GM12878 (cell line): Measurements from ENCODE around the gene TRPT1. TPM values are rescaled to one million over a fixed set of nuclear protein-coding genes. Genes with fewer than 3 reads are reported as not detected.

Experiments
- BCL11A ChIP-seq: IDR thresholded peaks from 2 replicates; pipeline ENCODE4 v1.6.1; 2011; ENCODE audit warnings: low read depth, low read length
- IRF5 ChIP-seq: fragments of 450-650 bp; IDR thresholded peaks from 2 replicates; pipeline ENCODE4 v1.6.1; 2017; ENCODE audit warnings: borderline replicate concordance
- PKNOX1 ChIP-seq: fragments of 450-650 bp; IDR thresholded peaks from 2 replicates; pipeline ENCODE4 v1.6.1; 2016; ENCODE audit warnings: mild to moderate bottlenecking
- POLR2AphosphoS2 ChIP-seq: IDR thresholded peaks from 2 replicates; pipeline ENCODE4 v1.6.1; 2011; ENCODE audit warnings: low read depth, mild to moderate bottlenecking, low read length, improper control_type of control experiment, moderate library complexity
- SMARCA5 ChIP-seq: fragments of 450-650 bp; IDR thresholded peaks from 2 replicates; pipeline ENCODE4 v1.6.1; 2017; ENCODE audit warnings: mild to moderate bottlenecking
- TCF7 ChIP-seq: IDR thresholded peaks from 2 replicates; pipeline ENCODE4 v1.6.1; 2014; ENCODE audit warnings: antibody characterized with exemption, borderline replicate concordance
- polyA plus RNA-seq, 11 experiments: library from polyadenylated mRNA; depleted of rRNA in 4 of 11; unstranded in 6 of 11; stranded (reverse) in 5 of 11; fragments of >200 nt; fragmentation: Nextera tagmentation in 4 of 11; fragmentation: Illumina TruSeq in 1 of 11; extraction: Ambion mirVana in 4 of 11; extraction: Trizol in 1 of 11; gene quantifications; 1 replicate in 1 of 11; 2 replicates in 10 of 11; pipeline versions ENCODE4 v1.2.1 to v1.2.3, GENCODE V29; 2011 to 2016; ENCODE audit warnings: inconsistent platforms in 2 of 11, missing spikeins in 2 of 11, low read depth in 1 of 11
- total RNA-seq, 4 experiments: library from RNA; depleted of rRNA in 3 of 4; stranded (reverse); fragments of >200 nt in 3 of 4; fragmentation: Illumina TruSeq in 1 of 4; extraction: Trizol in 1 of 4; gene quantifications; 2 replicates each; pipeline versions ENCODE4 v1.2.1 to v1.2.3, GENCODE V29; 2013 to 2021
- TF ChIP-seq, protein P1 (sequence below): IDR thresholded peaks from 2 replicates; pipeline ENCODE4 v1.6.1; 2011; ENCODE audit warnings: mild to moderate bottlenecking, low read depth, low read length, moderate library complexity; ENCODE audit not compliant: insufficient replicate concordance

The TRPT1 gene
- total and polyA plus RNA-seq, 10 of the 15 experiments (the other 5 are each of a cell fraction or from before 2014, with no cell fraction given): 7.1 to 63.0 (median 31.4) TPM

GRCh38 chr11:64241491-64242374 is 15.7 kb upstream of the TRPT1 start (continued):
- TF ChIP-seq, protein P1, sequence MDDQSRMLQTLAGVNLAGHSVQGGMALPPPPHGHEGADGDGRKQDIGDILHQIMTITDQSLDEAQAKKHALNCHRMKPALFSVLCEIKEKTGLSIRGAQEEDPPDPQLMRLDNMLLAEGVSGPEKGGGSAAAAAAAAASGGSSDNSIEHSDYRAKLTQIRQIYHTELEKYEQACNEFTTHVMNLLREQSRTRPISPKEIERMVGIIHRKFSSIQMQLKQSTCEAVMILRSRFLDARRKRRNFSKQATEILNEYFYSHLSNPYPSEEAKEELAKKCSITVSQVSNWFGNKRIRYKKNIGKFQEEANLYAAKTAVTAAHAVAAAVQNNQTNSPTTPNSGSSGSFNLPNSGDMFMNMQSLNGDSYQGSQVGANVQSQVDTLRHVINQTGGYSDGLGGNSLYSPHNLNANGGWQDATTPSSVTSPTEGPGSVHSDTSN: peak; percentile 93
- 0 out of 2 replicates have a peak, but pooled peaks have one; percentile 2 for TF ChIP-seq POLR2AphosphoS2
- no peak for TF ChIP-seq IRF5
- 0 out of 2 replicates have a peak, but pooled peaks have one; percentile 2 for TF ChIP-seq BCL11A
- TF ChIP-seq PKNOX1: peak; percentile 98
- no peak for TF ChIP-seq TCF7
- no peak; the same call in 1 of the 2 replicates for TF ChIP-seq SMARCA5
